GM21367 (cell line): ENCODE data around the gene SYCP3.

Experiments used
- ATAC-seq: cut with Tn5 transposase; IDR thresholded peaks from one replicate; pipeline ENCODE4 v1.9.1; 2021; ENCODE audit not compliant: unreplicated experiment

Gene SYCP3

GRCh38 chr12:101713930-101714329, 25.3 kb downstream of the SYCP3 start:
- ATAC-seq = no peak

GRCh38 chr12:101713059-101713682, 26.1 kb downstream of the SYCP3 start:
- no peak for ATAC-seq

GRCh38 chr12:101710288-101710687, 29.0 kb downstream of the SYCP3 start:
- no peak for ATAC-seq

GRCh38 chr12:101707131-101707782, 32.0 kb downstream of the SYCP3 start:
- ATAC-seq = no peak

GRCh38 chr12:101706403-101706802, 32.9 kb downstream of the SYCP3 start:
- ATAC-seq = no peak

GRCh38 chr12:101703487-101703886, 35.8 kb downstream of the SYCP3 start:
- no peak for ATAC-seq

GRCh38 chr12:101700299-101700820, 38.9 kb downstream of the SYCP3 start:
- ATAC-seq = no peak

- ATAC-seq = no peak
These were observed 40.4 kb downstream of the SYCP3 start for GRCh38 chr12:101698800-101699347.

GRCh38 chr12:101697930-101698799, 41.1 kb downstream of the SYCP3 start:
- peak; percentile 14 for ATAC-seq

- peak; percentile 50 for ATAC-seq
These were observed 41.9 kb downstream of the SYCP3 start, which contains the start of gene CHPT1 for GRCh38 chr12:101697197-101697929. Gene CHPT1 (plus strand): TSS chr12:101697640. CDS start chr12:101697862, 222 bp downstream.

- no peak for ATAC-seq
These were observed 42.7 kb downstream of the SYCP3 start for GRCh38 chr12:101696251-101697196.

GRCh38 chr12:101695706-101696105, 43.6 kb downstream of the SYCP3 start:
- no peak for ATAC-seq

GRCh38 chr12:101694986-101695385, 44.3 kb downstream of the SYCP3 start:
- ATAC-seq = no peak

GRCh38 chr12:101694297-101694848, 44.9 kb downstream of the SYCP3 start:
- ATAC-seq = no peak

- no peak for ATAC-seq
These were observed 47.7 kb downstream of the SYCP3 start for GRCh38 chr12:101691503-101692096.

GRCh38 chr12:101690544-101691098, 48.6 kb downstream of the SYCP3 start:
- no peak for ATAC-seq

- no peak for ATAC-seq
These were observed 53.1 kb downstream of the SYCP3 start for GRCh38 chr12:101686176-101686575.

- no peak for ATAC-seq
These were observed 54.2 kb downstream of the SYCP3 start for GRCh38 chr12:101685092-101685491.
